ENCODE results near the gene PRKG1. TPM values are rescaled to one million over a fixed set of nuclear protein-coding genes. Genes with fewer than 3 reads are reported as not detected.
A peak's percentile ranks its signal among the peaks of the same experiment; 100 is the strongest.

Gene PRKG1
- total and polyA plus RNA-seq, 12 donors, result 3.8 to 48.1 (median 29.9) TPM

DNA sequence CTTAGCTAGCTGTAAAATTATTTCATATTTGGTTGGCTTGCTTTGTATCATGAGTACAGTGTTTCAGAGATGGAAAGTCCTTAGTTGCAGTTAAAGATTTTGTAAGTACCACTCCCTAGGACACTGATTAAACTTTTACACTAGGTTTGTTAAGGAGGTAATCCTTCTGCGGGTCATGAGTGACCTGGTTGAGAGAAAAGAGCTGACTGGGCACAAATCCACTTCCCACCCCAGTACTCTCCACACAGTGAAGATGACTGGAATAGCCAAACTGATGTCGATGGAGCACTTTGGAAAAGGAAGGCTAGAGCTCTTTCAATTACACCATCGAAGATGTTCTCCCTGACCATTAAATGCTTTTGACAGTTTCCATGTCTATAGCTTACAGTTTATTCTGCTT, 433.2 kb downstream of the PRKG1 start:
- DNase-seq (no peak), ATAC-seq (no peak)
- intact Hi-C loops (cut with DNase I), result no loop called here
- Histone ChIP-seq H3K4me1 (peaks cover 0 to 6% (median 0%) of the 10 kb centered on the region in 9 donors), H3K27me3 (no peaks in the 10 kb centered on the region), H3K9me3 (peaks cover 0 to 9% (median 0%) of the 10 kb centered on the region in 11 donors), H3K27ac (no peak overlapping the region), H3K36me3 (no peaks in the 10 kb centered on the region), H3K4me3 (no peak overlapping the region)
- WGBS, 2 donors, result 92 to 96% methylated on average over 3 of the region's 3 CpGs
- TF ChIP-seq, protein P1, sequence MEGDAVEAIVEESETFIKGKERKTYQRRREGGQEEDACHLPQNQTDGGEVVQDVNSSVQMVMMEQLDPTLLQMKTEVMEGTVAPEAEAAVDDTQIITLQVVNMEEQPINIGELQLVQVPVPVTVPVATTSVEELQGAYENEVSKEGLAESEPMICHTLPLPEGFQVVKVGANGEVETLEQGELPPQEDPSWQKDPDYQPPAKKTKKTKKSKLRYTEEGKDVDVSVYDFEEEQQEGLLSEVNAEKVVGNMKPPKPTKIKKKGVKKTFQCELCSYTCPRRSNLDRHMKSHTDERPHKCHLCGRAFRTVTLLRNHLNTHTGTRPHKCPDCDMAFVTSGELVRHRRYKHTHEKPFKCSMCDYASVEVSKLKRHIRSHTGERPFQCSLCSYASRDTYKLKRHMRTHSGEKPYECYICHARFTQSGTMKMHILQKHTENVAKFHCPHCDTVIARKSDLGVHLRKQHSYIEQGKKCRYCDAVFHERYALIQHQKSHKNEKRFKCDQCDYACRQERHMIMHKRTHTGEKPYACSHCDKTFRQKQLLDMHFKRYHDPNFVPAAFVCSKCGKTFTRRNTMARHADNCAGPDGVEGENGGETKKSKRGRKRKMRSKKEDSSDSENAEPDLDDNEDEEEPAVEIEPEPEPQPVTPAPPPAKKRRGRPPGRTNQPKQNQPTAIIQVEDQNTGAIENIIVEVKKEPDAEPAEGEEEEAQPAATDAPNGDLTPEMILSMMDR (IDR thresholded peaks at IDR 0.05), result no peak

GRCh38 chr10:51508156-51508555, 433.9 kb downstream of the PRKG1 start:
- Histone ChIP-seq H3K4me1 (peaks cover 0 to 6% (median 0%) of the 10 kb centered on the region in 9 donors), H3K9me3 (peaks cover 0 to 9% (median 0%) of the 10 kb centered on the region in 11 donors), H3K36me3 (no peaks in the 10 kb centered on the region), H3K27me3 (no peaks in the 10 kb centered on the region), H3K27ac (no peak overlapping the region), H3K4me3 (no peak overlapping the region)
- ATAC-seq (peak in 1 of 8 donors; percentile 64), DNase-seq (no peak)
- TF ChIP-seq, protein P1 (IDR thresholded peaks at IDR 0.05), result no peak
- 66 to 72% methylated on average over 2 of the region's 2 CpGs for WGBS, 2 donors
- intact Hi-C loops (cut with DNase I), result no loop called here

- DNase-seq, result no peak
- Histone ChIP-seq H3K9me3 (peaks cover 0 to 5% (median 0%) of the 10 kb centered on the region in 11 donors), H3K36me3 (no peaks in the 10 kb centered on the region), H3K27ac (no peak overlapping the region), H3K4me3 (no peak overlapping the region), H3K4me1 (peaks cover 0 to 6% (median 0%) of the 10 kb centered on the region in 9 donors), H3K27me3 (no peaks in the 10 kb centered on the region)
- TF ChIP-seq, protein P1 (IDR thresholded peaks at IDR 0.05), result no peak
- intact Hi-C loops (cut with DNase I), result no loop called here
- 80 to 84% methylated on average over 2 of the region's 2 CpGs for WGBS, 2 donors
- no peak for ATAC-seq
These were observed 435.9 kb downstream of the PRKG1 start for GRCh38 chr10:51510231-51510630.

GRCh38 chr10:51521605-51522004, 447.3 kb downstream of the PRKG1 start:
- Histone ChIP-seq H3K27me3 (no peaks in the 10 kb centered on the region), H3K4me3 (no peak overlapping the region), H3K36me3 (no peaks in the 10 kb centered on the region), H3K27ac (no peak overlapping the region), H3K9me3 (peaks cover 0 to 3% (median 0%) of the 10 kb centered on the region in 11 donors), H3K4me1 (peaks cover 0 to 13% (median 0%) of the 10 kb centered on the region in 9 donors)
- TF ChIP-seq, protein P1 (IDR thresholded peaks at IDR 0.05), result no peak
- intact Hi-C loops (cut with DNase I), result loop anchor here in 1 of 10 donors (10.0 kb wide), 1 partner anchor 457 kb away; no protein-coding TSS in a partner anchor
- WGBS, 2 donors, result 24 to 33% methylated on average over 2 of the region's 2 CpGs
- ATAC-seq, result no peak
- DNase-seq, result no peak
